SK-N-SH treated with all-trans-retinoic acid at 6 μM for 48 hours (cell line): ENCODE data around the gene OCA2.

ENCODE experiments used
- ATAC-seq: fragments of 200-7000 bp; cut with Tn5 transposase; 3 replicates; pipeline ENCODE4 v1.9.1; 2020; ENCODE audit warnings: mild to moderate bottlenecking, moderate library complexity
- ARNTL ChIP-seq: fragments of 450-650 bp; formaldehyde crosslinking; IDR thresholded peaks from 2 replicates; pipeline ENCODE4 v1.5.0; 2020; ENCODE audit warnings: low read depth, mild to moderate bottlenecking, moderate library complexity, borderline replicate concordance
- BACH2 ChIP-seq: fragments of 250-450 bp; sonication (Bioruptor Pico); IDR thresholded peaks from 2 replicates; pipeline ENCODE4 v1.9.0; 2021; ENCODE audit warnings: mild to moderate bottlenecking, borderline replicate concordance
- CREB5 ChIP-seq: fragments of 250-450 bp; sonication (Bioruptor Pico); IDR thresholded peaks from 2 replicates; pipeline ENCODE4 v1.5.1; 2020; ENCODE audit warnings: low read depth, mild to moderate bottlenecking, moderate library complexity
- CSDC2 ChIP-seq: fragments of 250-450 bp; sonication (Bioruptor Pico); IDR thresholded peaks from 2 replicates; pipeline ENCODE4 v1.5.0; 2020; ENCODE audit warnings: mild to moderate bottlenecking, moderate library complexity
- ESRRG ChIP-seq: fragments of 250-450 bp; sonication (Bioruptor Pico); IDR thresholded peaks from 2 replicates; pipeline ENCODE4 v1.6.1; 2021; ENCODE audit warnings: mild to moderate bottlenecking
- GLIS3 ChIP-seq: fragments of 250-450 bp; sonication (Bioruptor Pico); IDR thresholded peaks from 2 replicates; pipeline ENCODE4 v1.5.0; 2020; ENCODE audit warnings: mild to moderate bottlenecking, moderate library complexity
- OSR1 ChIP-seq: fragments of 250-450 bp; sonication (Bioruptor Pico); IDR thresholded peaks from 2 replicates; pipeline ENCODE4 v1.8.0; 2022; ENCODE audit warnings: moderate library complexity, mild to moderate bottlenecking, inconsistent platforms
- PATZ1 ChIP-seq: fragments of 250-450 bp; sonication (Bioruptor Pico); IDR thresholded peaks from 2 replicates; pipeline ENCODE4 v1.8.0; 2020; ENCODE audit warnings: mild to moderate bottlenecking, moderate library complexity, borderline replicate concordance
- POU6F1 ChIP-seq: fragments of 250-450 bp; sonication (Bioruptor Pico); IDR thresholded peaks from 2 replicates; pipeline ENCODE4 v1.8.0; 2021; ENCODE audit warnings: low read depth, mild to moderate bottlenecking, moderate library complexity, borderline replicate concordance
- PPARA ChIP-seq: fragments of 250-450 bp; sonication (Bioruptor Pico); IDR thresholded peaks from 2 replicates; pipeline ENCODE4 v1.5.0; 2020; ENCODE audit warnings: mild to moderate bottlenecking, borderline replicate concordance
- SNAI2 ChIP-seq: fragments of 250-450 bp; sonication (Bioruptor Pico); IDR thresholded peaks from 2 replicates; pipeline ENCODE4 v1.5.0; 2020; ENCODE audit warnings: mild to moderate bottlenecking, moderate library complexity
- TCF4 ChIP-seq: fragments of 250-450 bp; sonication (Bioruptor Pico); IDR thresholded peaks from 2 replicates; pipeline ENCODE4 v1.8.0; 2021; ENCODE audit warnings: mild to moderate bottlenecking, moderate library complexity, borderline replicate concordance
- TOX ChIP-seq: fragments of 250-450 bp; sonication (Bioruptor Pico); IDR thresholded peaks from 2 replicates; pipeline ENCODE4 v1.8.0; 2021; ENCODE audit warnings: mild to moderate bottlenecking, moderate library complexity, borderline replicate concordance
- ZC3H10 ChIP-seq: fragments of 250-450 bp; sonication (Bioruptor Pico); IDR thresholded peaks from 2 replicates; pipeline ENCODE4 v1.5.1; 2021; ENCODE audit warnings: mild to moderate bottlenecking, moderate library complexity
- ZFP3 ChIP-seq: fragments of 250-450 bp; sonication (Bioruptor Pico); IDR thresholded peaks from 2 replicates; pipeline ENCODE4 v1.5.0; 2020; ENCODE audit warnings: mild to moderate bottlenecking, moderate library complexity
- ZNF565 ChIP-seq: fragments of 450-650 bp; formaldehyde crosslinking; conservative IDR thresholded peaks from 2 replicates; pipeline ENCODE4 v1.5.0; 2020; ENCODE audit warnings: low read depth, mild to moderate bottlenecking, moderate library complexity
- ZNF70 ChIP-seq: fragments of 450-650 bp; formaldehyde crosslinking; IDR thresholded peaks from 2 replicates; pipeline ENCODE4 v1.5.0; 2020; ENCODE audit warnings: mild to moderate bottlenecking, moderate library complexity
- ZNF8 ChIP-seq: fragments of 450-650 bp; formaldehyde crosslinking; IDR thresholded peaks from 2 replicates; pipeline ENCODE4 v1.5.0; 2020; ENCODE audit warnings: mild to moderate bottlenecking, moderate library complexity

The OCA2 gene

GRCh38 chr15:27864719-27865118 is 234.4 kb downstream of the OCA2 start:
- TF ChIP-seq ARNTL (CRISPR knock-in tag) (no peak), TOX (CRISPR knock-in tag) (no peak), GLIS3 (CRISPR knock-in tag) (no peak), ZNF565 (CRISPR knock-in tag) (no peak), TCF4 (CRISPR knock-in tag) (no peak), CREB5 (no peak), PATZ1 (CRISPR knock-in tag) (no peak)
- ATAC-seq: no peak

GRCh38 chr15:27864086-27864485 is 235.0 kb downstream of the OCA2 start:
- TF ChIP-seq CREB5: no peak
- no peak for TF ChIP-seq GLIS3 (CRISPR knock-in tag)
- TF ChIP-seq PATZ1 (CRISPR knock-in tag): no peak
- TF ChIP-seq SNAI2 (CRISPR knock-in tag): no peak
- no peak for TF ChIP-seq ZC3H10 (CRISPR knock-in tag)
- TF ChIP-seq TCF4 (CRISPR knock-in tag): no peak
- no peak for TF ChIP-seq ZNF70
- TF ChIP-seq, all 23 proteins: peak for 0

DNA sequence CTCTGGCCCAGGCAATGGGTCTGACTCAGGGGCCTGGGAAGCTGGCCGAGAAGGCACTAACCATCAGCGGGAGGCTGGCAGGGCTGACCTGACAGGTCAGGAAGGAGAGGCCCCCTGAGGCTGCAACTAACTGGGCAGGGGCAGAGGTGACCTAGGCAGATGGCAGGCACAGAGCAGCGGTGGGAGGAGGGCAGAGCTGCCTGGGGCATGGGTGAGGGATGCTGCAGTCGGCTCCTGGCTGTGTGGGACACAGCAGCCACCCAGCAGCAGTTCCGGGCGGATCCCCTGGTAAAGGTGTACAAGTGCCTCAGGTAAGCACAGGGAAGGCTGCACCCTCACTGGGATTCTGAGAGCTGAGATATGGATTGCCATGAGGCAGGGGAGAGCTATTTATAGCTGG is 236.1 kb downstream of the OCA2 start:
- ATAC-seq: no peak
- TF ChIP-seq ZFP3 (CRISPR knock-in tag) (no peak), OSR1 (CRISPR knock-in tag) (no peak), ZNF8 (no peak), ZC3H10 (CRISPR knock-in tag) (no peak)

More at GRCh38 chr15:27864086-27864485, 235.0 kb downstream of the OCA2 start:
- ATAC-seq: no peak

- no peak for ATAC-seq
- TF ChIP-seq ZFP3 (CRISPR knock-in tag) (no peak), ESRRG (no peak), ZNF8 (no peak), PPARA (CRISPR knock-in tag) (no peak), BACH2 (no peak), PATZ1 (CRISPR knock-in tag) (no peak), TOX (CRISPR knock-in tag) (no peak), ZNF565 (CRISPR knock-in tag) (no peak), SNAI2 (CRISPR knock-in tag) (no peak), CSDC2 (CRISPR knock-in tag) (no peak), POU6F1 (CRISPR knock-in tag) (no peak), TCF4 (CRISPR knock-in tag) (no peak), ARNTL (CRISPR knock-in tag) (no peak), ZNF70 (no peak)
Measured at GRCh38 chr15:27861171-27861570, 237.9 kb downstream of the OCA2 start.
